Measurements from ENCODE around the gene KIF4B.
"Not testable (repeated sequence)": the region's sequence is repeated elsewhere in the genome, so short reads cannot be mapped to it uniquely, and the experiment has no call there.

KIF4B gene
- 0 to 0.09 (median 0) reads per million in 3 donors for total RNA-seq

DNA sequence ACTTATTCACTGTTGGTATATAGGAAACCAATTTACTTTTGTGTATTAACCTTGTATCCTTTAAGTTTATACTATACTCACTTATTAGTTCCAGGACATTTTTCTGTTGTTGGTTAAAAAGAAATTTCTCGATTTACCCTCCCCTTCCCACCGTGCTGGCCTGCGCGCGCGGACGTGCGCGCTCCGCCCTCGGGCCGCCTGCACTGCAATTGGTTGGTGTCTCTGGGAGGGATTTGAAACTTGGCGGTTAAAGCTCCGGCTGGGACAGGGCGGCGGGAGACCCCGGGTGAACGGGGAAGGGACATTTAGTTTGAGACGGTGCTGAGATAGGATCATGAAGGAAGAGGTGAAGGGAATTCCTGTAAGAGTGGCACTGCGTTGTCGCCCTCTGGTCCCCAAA is at the start of gene KIF4B:
Gene KIF4B, plus strand, starts transcription at position 230 of the 400 bp plus-strand sequence. Its CDS starts 105 bp downstream, at position 335.
- no peaks in the 10 kb centered on the region for H3K27me3 ChIP-seq (replicated peaks; ENCODE audit: control insufficient read depth, insufficient read depth, low read length, poor library complexity, severe bottlenecking)
- H3K4me3 ChIP-seq (ENCODE audit: insufficient read depth, low read depth, low read length, poor library complexity, severe bottlenecking): no peak within 1 kb of the TSS
- no peaks in the 10 kb centered on the region for H3K4me1 ChIP-seq (ENCODE audit: control insufficient read depth, insufficient read depth, low read length, poor library complexity, severe bottlenecking)
- H3K9me3 ChIP-seq (ENCODE audit: control insufficient read depth, low read length): no peaks in the 10 kb centered on the region
- H3K36me3 ChIP-seq (ENCODE audit: control insufficient read depth, insufficient read depth, low read length): no peaks in the 10 kb centered on the region
- no peak for DNase-seq
- H3K27ac ChIP-seq (ENCODE audit: insufficient read depth, low read length, poor library complexity, severe bottlenecking): no peak within 1 kb of the TSS

DNA sequence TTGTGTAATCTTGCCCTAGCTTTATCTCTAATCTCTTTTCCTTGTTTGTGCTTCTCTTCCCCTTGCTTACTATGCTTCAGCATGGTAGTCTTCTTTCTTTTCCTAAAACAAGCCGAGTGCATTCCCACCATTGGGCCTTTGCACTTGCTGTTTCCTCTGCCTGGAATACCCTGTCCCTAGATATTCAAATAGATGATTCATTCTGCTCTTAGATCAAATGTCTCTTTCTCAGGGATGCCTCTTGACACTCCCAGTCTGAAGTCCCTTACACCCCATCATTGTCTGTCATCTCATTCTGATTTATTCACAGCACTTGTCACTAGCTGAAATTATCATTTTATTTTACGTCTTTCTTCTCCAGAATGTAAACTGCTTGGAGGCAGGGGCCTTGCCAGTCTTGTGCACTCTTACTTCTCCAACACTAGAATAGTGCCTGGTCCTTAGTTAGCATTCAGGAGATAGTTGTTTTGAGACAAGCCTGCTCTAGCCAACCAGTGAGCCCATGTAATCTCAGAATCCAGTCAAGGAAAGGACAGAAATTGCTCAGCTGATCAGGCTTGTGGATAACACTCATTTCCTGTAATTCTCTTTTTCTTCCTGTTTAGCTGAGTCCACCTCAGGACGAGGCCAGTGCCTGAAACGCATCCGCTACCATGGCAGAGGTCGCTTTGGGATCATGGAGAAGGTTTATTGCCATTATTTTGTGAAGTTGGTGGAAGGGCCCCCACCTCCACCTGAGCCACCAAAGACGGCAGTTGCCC is 47.3 kb upstream of the KIF4B start:
- no peaks in the 10 kb centered on the region for H3K4me1 ChIP-seq (ENCODE audit: control insufficient read depth, insufficient read depth, low read length, poor library complexity, severe bottlenecking)
- H3K4me3 ChIP-seq (ENCODE audit: insufficient read depth, low read depth, low read length, poor library complexity, severe bottlenecking): no peak overlapping the region
- H3K9me3 ChIP-seq (ENCODE audit: control insufficient read depth, low read length): no peaks in the 10 kb centered on the region
- H3K36me3 ChIP-seq (ENCODE audit: control insufficient read depth, insufficient read depth, low read length): peaks cover 35% of the 10 kb centered on the region
- H3K27me3 ChIP-seq (replicated peaks; ENCODE audit: control insufficient read depth, insufficient read depth, low read length, poor library complexity, severe bottlenecking): no peaks in the 10 kb centered on the region
- H3K27ac ChIP-seq (ENCODE audit: insufficient read depth, low read length, poor library complexity, severe bottlenecking): no peak overlapping the region
- DNase-seq: no peak

DNA sequence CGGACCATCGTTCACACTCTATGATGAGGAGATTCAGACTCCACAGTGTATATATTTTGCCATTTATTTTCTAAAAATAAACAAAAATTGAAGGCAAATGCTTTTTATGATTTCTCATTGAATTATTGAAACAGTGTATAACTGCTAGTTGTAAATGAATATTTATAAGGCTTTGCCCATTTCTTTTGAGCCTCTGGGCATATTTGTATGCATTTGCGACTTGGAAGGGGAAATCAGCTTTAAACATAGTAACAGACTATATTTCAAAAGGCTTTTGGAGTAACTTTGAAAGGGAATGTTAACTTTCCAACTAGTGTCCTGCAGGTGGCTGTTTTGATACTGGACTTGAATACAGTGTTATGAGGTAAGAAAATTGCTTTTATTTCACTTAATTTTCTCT is 46.7 kb upstream of the KIF4B start:
- no peak overlapping the region for H3K27ac ChIP-seq (ENCODE audit: insufficient read depth, low read length, poor library complexity, severe bottlenecking)
- no peaks in the 10 kb centered on the region for H3K9me3 ChIP-seq (ENCODE audit: control insufficient read depth, low read length)
- no peaks in the 10 kb centered on the region for H3K27me3 ChIP-seq (replicated peaks; ENCODE audit: control insufficient read depth, insufficient read depth, low read length, poor library complexity, severe bottlenecking)
- H3K36me3 ChIP-seq (ENCODE audit: control insufficient read depth, insufficient read depth, low read length): peaks cover 29% of the 10 kb centered on the region
- DNase-seq: no peak
- H3K4me1 ChIP-seq (ENCODE audit: control insufficient read depth, insufficient read depth, low read length, poor library complexity, severe bottlenecking): no peaks in the 10 kb centered on the region
- H3K4me3 ChIP-seq (ENCODE audit: insufficient read depth, low read depth, low read length, poor library complexity, severe bottlenecking): no peak overlapping the region

DNA sequence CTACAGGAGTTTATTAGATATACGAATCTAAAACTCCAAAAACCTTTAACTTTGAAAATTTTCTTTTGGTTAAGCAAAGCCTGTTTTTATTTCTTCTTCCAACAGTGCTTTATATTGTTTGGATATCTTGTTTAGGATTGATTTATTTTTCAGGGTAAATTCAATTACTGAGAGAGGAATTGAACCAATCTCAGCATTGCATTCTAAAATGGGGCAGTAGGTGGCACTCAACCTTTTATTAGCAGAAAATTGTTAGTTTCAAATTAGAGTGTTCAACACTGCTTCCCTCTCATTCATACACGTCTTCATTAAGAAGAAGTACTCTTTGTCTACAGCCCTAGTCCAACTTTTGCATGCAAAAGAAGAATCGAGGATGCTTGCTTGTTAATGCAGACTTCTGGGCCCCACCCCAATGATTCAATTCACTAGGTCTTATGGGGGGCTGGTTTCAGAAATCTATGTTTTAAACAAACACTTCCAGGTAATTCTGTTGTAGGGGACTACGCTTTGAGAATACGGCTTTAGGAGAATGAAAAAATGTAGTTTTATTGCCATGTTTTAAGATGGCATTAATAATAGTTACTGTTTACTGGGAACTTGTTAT is 46.0 kb upstream of the KIF4B start:
- no peaks in the 10 kb centered on the region for H3K27me3 ChIP-seq (replicated peaks; ENCODE audit: control insufficient read depth, insufficient read depth, low read length, poor library complexity, severe bottlenecking)
- H3K36me3 ChIP-seq (ENCODE audit: control insufficient read depth, insufficient read depth, low read length): peaks cover 25% of the 10 kb centered on the region
- DNase-seq: no peak
- H3K9me3 ChIP-seq (ENCODE audit: control insufficient read depth, low read length): no peaks in the 10 kb centered on the region
- H3K4me3 ChIP-seq (ENCODE audit: insufficient read depth, low read depth, low read length, poor library complexity, severe bottlenecking): no peak overlapping the region
- H3K27ac ChIP-seq (ENCODE audit: insufficient read depth, low read length, poor library complexity, severe bottlenecking): no peak overlapping the region
- no peaks in the 10 kb centered on the region for H3K4me1 ChIP-seq (ENCODE audit: control insufficient read depth, insufficient read depth, low read length, poor library complexity, severe bottlenecking)

- DNase-seq: no peak
- peaks cover 25% of the 10 kb centered on the region for H3K36me3 ChIP-seq (ENCODE audit: control insufficient read depth, insufficient read depth, low read length)
- H3K9me3 ChIP-seq (ENCODE audit: control insufficient read depth, low read length): no peaks in the 10 kb centered on the region
- no peaks in the 10 kb centered on the region for H3K27me3 ChIP-seq (replicated peaks; ENCODE audit: control insufficient read depth, insufficient read depth, low read length, poor library complexity, severe bottlenecking)
- H3K4me3 ChIP-seq (ENCODE audit: insufficient read depth, low read depth, low read length, poor library complexity, severe bottlenecking): no peak overlapping the region
- H3K4me1 ChIP-seq (ENCODE audit: control insufficient read depth, insufficient read depth, low read length, poor library complexity, severe bottlenecking): no peaks in the 10 kb centered on the region
- H3K27ac ChIP-seq (ENCODE audit: insufficient read depth, low read length, poor library complexity, severe bottlenecking): no peak overlapping the region
Measured at GRCh38 chr5:154968953-154969352, 44.6 kb upstream of the KIF4B start.

DNA sequence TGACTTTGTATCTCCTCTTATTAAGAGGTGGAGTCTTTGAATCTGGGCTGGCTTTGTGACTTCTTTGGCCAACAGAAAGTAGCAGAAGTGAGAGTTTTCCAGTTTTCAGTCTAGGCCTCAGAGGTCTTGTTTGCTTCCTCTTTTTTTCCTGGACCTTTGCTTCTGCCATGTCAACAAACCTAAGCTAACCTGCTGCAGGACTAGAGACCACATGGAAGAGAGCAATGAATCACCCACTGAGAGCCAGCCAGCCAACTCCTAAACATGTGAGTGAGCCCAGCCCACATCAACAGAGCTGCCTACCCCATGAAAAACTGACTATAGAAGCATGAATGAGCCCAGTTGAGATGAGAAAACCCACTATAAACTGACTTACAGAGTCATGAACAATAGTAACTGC is 42.8 kb upstream of the KIF4B start:
- no peak overlapping the region for H3K4me3 ChIP-seq (ENCODE audit: insufficient read depth, low read depth, low read length, poor library complexity, severe bottlenecking)
- DNase-seq: no peak
- H3K9me3 ChIP-seq (ENCODE audit: control insufficient read depth, low read length): no peaks in the 10 kb centered on the region
- no peaks in the 10 kb centered on the region for H3K27me3 ChIP-seq (replicated peaks; ENCODE audit: control insufficient read depth, insufficient read depth, low read length, poor library complexity, severe bottlenecking)
- no peaks in the 10 kb centered on the region for H3K4me1 ChIP-seq (ENCODE audit: control insufficient read depth, insufficient read depth, low read length, poor library complexity, severe bottlenecking)
- H3K27ac ChIP-seq (ENCODE audit: insufficient read depth, low read length, poor library complexity, severe bottlenecking): no peak overlapping the region
- H3K36me3 ChIP-seq (ENCODE audit: control insufficient read depth, insufficient read depth, low read length): peaks cover 25% of the 10 kb centered on the region

DNA sequence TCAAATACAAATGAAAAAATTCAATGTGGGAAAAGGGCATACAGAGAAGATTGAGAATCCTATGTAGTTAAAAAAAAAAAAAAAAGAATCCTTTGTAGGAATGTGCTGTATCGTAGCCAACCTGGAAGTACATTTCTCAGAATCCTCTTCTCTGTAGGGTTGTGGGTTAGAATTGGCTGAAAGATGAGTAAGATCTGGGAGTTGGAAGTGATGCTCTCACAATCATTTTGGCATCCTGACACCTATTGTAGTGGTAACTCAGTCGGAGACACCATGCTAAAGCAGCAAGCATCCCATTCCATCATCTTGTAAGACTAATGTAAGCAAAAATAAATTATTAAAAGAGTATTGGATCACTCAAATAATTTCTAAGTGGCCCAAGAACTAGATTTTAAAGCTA is 42.1 kb upstream of the KIF4B start:
- H3K27ac ChIP-seq (ENCODE audit: insufficient read depth, low read length, poor library complexity, severe bottlenecking): no peak overlapping the region
- H3K27me3 ChIP-seq (replicated peaks; ENCODE audit: control insufficient read depth, insufficient read depth, low read length, poor library complexity, severe bottlenecking): no peaks in the 10 kb centered on the region
- no peaks in the 10 kb centered on the region for H3K9me3 ChIP-seq (ENCODE audit: control insufficient read depth, low read length)
- DNase-seq: no peak
- peaks cover 17% of the 10 kb centered on the region for H3K36me3 ChIP-seq (ENCODE audit: control insufficient read depth, insufficient read depth, low read length)
- no peaks in the 10 kb centered on the region for H3K4me1 ChIP-seq (ENCODE audit: control insufficient read depth, insufficient read depth, low read length, poor library complexity, severe bottlenecking)
- H3K4me3 ChIP-seq (ENCODE audit: insufficient read depth, low read depth, low read length, poor library complexity, severe bottlenecking): no peak overlapping the region

DNA sequence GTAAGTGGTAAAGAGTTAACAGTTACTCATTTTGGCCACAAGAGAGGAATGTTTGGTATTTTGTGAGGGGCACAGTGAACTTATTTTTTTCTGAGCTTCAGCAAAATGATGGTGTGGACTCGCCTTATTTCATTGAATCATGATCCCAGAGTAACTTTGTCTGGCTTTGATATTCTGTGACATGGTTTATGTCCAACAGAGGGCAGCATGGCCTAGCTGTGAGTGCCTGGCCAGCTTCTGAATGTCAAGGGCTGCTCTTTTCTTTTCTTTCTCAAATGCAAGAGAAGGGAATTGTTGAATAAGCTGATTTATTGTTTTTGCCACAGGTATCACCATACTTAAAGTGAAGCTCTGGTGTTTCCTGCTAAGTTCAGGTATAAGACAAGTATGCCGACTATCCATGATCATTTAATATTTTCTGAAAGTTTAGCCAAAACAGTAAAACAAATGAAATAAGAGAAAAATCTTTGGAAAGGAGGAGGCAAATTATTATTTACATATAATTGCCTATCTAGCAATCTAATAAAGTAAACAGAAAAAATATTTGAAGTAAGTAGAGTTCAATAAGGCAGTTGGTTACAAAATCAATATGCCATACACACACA is 41.0 kb upstream of the KIF4B start:
- peaks cover 7% of the 10 kb centered on the region for H3K36me3 ChIP-seq (ENCODE audit: control insufficient read depth, insufficient read depth, low read length)
- H3K4me3 ChIP-seq (ENCODE audit: insufficient read depth, low read depth, low read length, poor library complexity, severe bottlenecking): no peak overlapping the region
- H3K9me3 ChIP-seq (ENCODE audit: control insufficient read depth, low read length): no peaks in the 10 kb centered on the region
- H3K4me1 ChIP-seq (ENCODE audit: control insufficient read depth, insufficient read depth, low read length, poor library complexity, severe bottlenecking): no peaks in the 10 kb centered on the region
- no peak for DNase-seq
- H3K27me3 ChIP-seq (replicated peaks; ENCODE audit: control insufficient read depth, insufficient read depth, low read length, poor library complexity, severe bottlenecking): no peaks in the 10 kb centered on the region
- H3K27ac ChIP-seq (ENCODE audit: insufficient read depth, low read length, poor library complexity, severe bottlenecking): no peak overlapping the region

GRCh38 chr5:154976082-154976481 is 37.5 kb upstream of the KIF4B start:
- H3K27me3 ChIP-seq (replicated peaks; ENCODE audit: control insufficient read depth, insufficient read depth, low read length, poor library complexity, severe bottlenecking); H3K9me3 ChIP-seq (ENCODE audit: control insufficient read depth, low read length); H3K36me3 ChIP-seq (ENCODE audit: control insufficient read depth, insufficient read depth, low read length); H3K4me1 ChIP-seq (ENCODE audit: control insufficient read depth, insufficient read depth, low read length, poor library complexity, severe bottlenecking); H3K4me3 ChIP-seq (ENCODE audit: insufficient read depth, low read depth, low read length, poor library complexity, severe bottlenecking); DNase-seq; H3K27ac ChIP-seq (ENCODE audit: insufficient read depth, low read length, poor library complexity, severe bottlenecking): not testable (repeated sequence)

GRCh38 chr5:154977409-154977808 is 36.1 kb upstream of the KIF4B start:
- H3K4me3 ChIP-seq (ENCODE audit: insufficient read depth, low read depth, low read length, poor library complexity, severe bottlenecking): no peak overlapping the region
- no peaks in the 10 kb centered on the region for H3K36me3 ChIP-seq (ENCODE audit: control insufficient read depth, insufficient read depth, low read length)
- H3K27ac ChIP-seq (ENCODE audit: insufficient read depth, low read length, poor library complexity, severe bottlenecking): no peak overlapping the region
- no peak for DNase-seq
- H3K9me3 ChIP-seq (ENCODE audit: control insufficient read depth, low read length): no peaks in the 10 kb centered on the region
- H3K4me1 ChIP-seq (ENCODE audit: control insufficient read depth, insufficient read depth, low read length, poor library complexity, severe bottlenecking): no peaks in the 10 kb centered on the region
- no peaks in the 10 kb centered on the region for H3K27me3 ChIP-seq (replicated peaks; ENCODE audit: control insufficient read depth, insufficient read depth, low read length, poor library complexity, severe bottlenecking)

All from effector memory CD4-positive, alpha-beta T cell (primary cell).